Ovary (tissue), 3 donors: ENCODE measurements around the gene NEDD4L.

Experiments used
- POLR2A ChIP-seq: fragments of 450-650 bp; IDR thresholded peaks from one replicate; pipeline ENCODE4 v1.6.1; 2017; ENCODE audit warnings: antibody characterized with exemption, mild to moderate bottlenecking, moderate library complexity
- TF ChIP-seq, protein P1 (sequence below), 3 donors: fragments of 450-650 bp in 2 of 3; fragments of 200-600 bp in 1 of 3; IDR thresholded peaks; one replicate each; pipeline versions ENCODE4 v1.5.1 to v1.8.0; 2016 to 2022; ENCODE audit warnings: antibody characterized with exemption in 3 of 3, mild to moderate bottlenecking in 1 of 3
- donor health status: DM: no; HTN: no; CAD: no.

DNA sequence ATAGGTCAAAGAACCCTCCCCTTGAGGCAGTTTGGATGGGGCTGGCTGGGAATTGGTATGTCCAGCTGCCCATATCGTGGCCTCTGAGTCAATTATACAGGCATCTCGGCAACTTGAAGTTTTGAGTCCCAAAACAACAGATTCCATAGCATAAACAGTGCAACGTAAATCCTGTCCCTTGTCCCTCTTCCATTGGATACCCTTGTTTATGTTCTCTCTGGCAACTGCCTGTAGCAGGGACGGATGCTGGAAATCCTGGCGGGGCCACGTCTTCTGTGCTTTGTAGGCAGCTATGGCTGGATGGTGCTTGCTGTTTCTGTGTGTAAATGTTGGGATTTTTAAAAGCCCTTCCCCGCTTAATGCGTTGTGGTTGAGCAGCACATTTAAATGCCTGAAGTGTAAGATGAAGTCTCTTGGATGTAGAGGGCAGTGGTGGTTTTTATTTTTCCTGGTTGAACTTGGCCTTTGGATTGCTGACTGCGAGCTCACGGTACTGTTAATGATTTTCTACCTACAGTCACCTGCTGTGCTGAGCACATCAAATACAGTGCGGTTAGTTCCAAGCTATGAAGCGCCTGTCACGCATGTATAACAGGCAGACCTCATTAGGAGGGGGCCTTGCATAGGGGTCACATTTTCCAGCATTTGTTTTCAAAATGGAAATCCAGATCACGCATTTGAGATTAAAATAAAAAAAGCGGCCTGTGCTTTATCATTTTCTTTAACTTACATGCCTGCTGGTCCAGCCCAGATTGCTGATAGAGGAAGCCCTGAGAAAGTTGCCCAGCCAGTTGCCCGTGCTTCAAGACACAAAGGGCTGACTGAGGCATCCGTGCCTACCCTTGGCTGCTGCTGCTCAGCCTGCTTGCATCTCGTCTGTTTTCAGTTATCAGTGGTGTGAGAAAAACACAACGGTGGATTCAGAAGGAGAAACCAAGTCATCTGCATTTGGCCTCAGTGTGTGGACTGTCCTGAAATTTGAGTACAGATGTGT is 84.7 kb downstream of the NEDD4L start:
- TF ChIP-seq, protein P1, sequence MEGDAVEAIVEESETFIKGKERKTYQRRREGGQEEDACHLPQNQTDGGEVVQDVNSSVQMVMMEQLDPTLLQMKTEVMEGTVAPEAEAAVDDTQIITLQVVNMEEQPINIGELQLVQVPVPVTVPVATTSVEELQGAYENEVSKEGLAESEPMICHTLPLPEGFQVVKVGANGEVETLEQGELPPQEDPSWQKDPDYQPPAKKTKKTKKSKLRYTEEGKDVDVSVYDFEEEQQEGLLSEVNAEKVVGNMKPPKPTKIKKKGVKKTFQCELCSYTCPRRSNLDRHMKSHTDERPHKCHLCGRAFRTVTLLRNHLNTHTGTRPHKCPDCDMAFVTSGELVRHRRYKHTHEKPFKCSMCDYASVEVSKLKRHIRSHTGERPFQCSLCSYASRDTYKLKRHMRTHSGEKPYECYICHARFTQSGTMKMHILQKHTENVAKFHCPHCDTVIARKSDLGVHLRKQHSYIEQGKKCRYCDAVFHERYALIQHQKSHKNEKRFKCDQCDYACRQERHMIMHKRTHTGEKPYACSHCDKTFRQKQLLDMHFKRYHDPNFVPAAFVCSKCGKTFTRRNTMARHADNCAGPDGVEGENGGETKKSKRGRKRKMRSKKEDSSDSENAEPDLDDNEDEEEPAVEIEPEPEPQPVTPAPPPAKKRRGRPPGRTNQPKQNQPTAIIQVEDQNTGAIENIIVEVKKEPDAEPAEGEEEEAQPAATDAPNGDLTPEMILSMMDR (IDR thresholded peaks at IDR 0.05): no peak
- TF ChIP-seq POLR2A: no peak
